ENCODE results near the gene CNOT4.
"Not testable (repeated sequence)": the region's sequence is repeated elsewhere in the genome, so short reads cannot be mapped to it uniquely, and the experiment has no call there.

Gene CNOT4

DNA sequence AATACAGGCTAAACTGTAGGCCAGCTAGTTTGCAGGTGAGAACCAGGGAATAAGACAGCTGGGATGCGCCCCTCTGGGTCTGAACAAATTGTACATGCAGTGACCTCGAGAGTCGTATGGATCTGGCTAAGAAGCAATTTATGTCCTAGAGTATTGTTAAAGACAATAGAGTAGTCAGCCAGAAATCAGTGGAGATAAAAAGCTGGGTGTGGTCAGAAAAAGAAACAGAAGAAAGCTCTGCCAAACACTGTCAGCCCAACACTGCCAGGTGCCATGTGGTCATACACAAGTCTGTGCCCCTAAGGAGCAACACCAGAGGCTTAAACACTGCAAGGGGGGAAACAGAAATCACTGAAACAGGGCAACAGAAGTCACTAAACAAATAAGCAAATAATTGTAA, 62.2 kb downstream of the CNOT4 start:
- DNase-seq = no peak

DNA sequence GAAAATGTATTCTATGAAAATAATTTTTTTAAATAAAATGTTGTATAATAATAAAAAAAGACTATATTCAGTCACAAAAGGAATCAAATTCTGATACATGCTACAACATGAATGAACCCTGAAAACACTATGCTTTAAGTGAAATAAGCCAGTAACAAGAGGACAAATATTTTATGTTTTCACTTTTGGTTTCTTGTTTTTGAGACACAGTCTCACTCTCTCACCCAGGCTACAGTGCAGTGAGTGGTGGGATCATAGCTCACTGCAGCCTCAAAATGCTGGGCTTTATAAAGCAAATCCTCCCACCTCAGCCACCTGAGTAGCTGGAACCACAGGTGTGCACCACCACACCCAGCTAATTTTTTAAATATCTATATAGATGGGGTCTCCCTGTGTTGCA, 64.2 kb downstream of the CNOT4 start:
- DNase-seq = no peak

DNA sequence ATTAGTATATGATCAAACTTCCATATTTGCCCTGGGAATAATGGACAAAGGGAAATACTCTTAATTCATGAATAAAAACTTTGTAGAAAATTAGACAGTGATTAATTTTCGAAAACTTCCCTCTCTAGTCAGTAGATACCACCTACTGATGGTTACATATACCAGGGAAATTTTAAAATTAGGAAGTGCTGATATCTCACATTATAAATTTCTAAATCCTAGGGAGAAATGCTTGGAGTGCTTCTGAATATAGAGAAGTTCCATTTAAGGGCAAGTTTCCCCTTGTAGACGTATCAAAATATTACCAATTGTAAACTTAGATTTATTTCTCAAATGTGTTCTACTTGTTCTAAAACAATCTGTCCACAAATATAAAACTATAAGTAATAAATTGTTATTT, 64.6 kb downstream of the CNOT4 start:
- not testable (repeated sequence) for DNase-seq

DNA sequence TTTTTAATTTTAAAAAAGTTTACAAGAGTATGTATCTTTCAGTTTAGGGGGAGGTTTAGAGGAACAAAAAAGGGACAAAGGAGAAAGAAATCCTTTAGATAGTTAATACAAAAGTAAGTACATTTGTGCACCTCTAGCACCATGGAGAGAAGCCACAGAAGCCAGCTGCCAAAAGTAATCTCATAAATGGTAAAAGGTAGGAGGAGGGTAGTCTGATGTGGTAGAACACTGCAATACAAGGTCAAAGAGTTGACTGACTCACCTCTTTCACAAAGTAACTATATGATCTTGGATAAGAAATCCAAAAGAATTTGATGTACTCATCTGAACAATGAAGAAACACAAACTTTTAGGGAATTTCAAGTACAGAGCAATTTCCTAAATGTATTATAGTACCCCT, 68.1 kb downstream of the CNOT4 start:
- DNase-seq = no peak

DNA sequence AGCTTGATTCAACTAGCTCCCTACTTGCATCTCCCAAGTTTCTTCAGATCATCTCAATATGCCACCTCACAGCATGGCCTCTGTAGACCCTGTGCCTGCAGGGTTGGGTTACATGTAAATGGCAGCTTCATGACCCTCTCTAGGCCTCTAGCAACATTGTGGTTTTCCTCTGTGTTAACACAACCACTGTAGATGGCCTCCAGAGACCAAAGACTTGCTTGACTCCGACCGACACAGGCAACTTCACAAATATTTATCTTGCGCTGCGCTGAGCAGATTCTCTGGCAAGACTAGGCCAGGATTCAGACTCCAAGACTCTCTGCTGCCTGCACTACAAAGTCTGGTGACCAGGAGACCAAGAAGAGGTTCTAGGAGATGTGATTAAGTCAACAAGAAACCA, 75.9 kb downstream of the CNOT4 start:
- no peak for DNase-seq

DNA sequence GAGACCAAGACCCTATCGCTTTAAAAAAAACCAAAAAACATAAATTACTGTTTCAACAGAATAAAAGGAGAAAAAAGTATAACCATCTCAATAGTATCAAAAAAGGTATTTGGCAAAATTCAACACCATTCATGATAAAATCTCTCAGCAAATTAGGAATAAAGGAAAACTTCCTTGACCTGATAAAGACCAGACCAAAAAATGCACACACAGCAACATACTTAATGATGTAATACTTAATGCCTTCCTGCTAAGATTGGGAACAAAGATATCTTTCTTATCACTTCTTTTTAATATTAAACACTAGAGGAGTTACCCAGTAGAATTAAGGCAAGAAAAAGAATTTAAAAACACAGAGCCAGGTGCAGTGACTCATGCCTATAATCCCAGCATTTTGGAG, 79.3 kb downstream of the CNOT4 start:
- no peak for DNase-seq

DNA sequence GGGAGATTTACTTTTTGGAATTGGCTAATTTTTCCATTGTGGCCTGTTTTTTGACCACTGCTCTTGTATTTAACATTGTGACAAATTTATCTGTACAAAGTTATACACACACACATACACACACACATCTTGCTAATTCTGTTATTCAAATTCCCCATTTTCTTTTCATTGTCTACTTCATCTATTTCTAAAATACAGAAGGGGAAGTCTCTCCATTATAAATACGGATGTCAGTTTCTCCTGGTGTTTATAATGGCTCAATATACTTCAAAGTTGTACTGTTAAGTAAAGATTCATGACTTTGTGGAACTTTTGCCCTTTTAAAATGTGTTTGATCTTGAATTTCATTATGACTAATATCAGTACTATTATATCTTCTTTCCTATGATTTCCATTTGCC, 81.0 kb downstream of the CNOT4 start:
- no peak for DNase-seq

DNA sequence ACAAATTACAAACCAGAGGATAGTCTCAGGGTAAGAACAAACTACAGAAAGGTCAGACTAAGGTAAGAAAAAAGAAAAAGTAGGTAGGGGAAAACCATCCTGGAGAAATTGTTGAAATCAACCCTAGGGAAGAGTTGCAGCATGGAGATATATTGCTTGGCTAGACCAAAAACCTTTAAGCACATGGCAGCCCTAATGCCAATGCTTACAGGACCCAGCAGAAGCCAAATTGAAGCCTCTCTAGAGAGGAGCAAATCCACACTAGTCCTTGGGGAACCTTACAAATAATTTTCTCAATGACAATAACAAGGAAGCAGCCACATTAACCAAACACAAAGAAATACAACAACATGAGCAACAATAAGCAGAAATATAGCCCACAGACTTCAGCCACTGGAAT, 81.9 kb downstream of the CNOT4 start:
- no peak for DNase-seq

DNA sequence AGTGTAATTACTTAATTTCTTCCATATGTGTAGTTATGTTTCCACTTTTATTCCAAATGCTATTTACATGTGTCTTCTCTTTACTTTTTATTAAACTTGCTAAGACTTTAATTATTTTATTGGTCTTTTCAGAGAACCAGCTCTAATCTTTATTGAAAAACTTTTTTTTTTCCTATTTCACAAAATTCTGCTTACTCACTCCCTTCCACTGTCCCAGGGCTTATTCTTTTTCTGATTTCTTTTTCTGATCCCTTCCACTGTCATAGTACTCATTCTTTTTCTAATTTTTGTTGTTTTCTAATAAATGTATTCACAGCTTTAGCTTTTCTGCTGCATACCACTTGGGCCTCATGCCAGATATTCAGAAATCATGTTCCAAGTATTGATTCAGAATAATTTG, 82.7 kb downstream of the CNOT4 start:
- DNase-seq = no peak

DNA sequence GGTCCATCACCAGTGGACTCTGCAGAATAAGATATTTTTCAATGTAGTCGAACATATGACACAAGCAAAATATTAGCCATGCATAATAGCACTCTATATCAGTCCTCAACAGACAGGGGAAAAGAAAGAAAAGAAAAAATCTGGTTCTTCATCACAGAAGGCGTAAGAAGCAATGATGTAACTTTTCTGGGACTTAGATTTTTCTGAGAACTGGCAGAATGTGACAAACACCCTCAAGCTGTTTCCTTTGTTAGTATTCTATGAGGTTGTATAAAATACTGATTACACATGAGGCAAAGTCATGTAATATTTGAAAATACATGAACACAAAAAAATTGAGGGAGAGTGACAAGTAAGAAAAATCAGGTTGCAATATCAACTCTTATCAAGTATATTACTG, 84.9 kb downstream of the CNOT4 start:
- DNase-seq = no peak

DNA sequence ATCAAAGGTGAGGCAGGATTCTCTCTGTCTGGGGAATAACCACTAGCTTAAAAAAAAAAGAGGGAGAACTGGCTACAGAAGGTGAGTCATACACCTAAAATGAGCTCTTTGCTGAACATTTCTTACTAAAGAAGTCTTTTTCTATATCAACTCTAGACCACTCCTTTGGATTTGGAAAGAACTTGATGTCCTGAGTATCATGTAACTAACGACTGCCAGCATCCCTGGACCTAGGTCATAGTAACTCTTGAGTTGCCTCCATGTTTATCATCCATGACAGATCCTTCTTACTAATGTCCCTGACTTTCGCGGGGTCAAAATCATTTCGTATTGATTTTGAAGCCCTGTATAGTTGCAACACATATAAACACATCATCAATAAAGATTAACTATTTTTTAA, 89.1 kb downstream of the CNOT4 start:
- no peak for DNase-seq

DNA sequence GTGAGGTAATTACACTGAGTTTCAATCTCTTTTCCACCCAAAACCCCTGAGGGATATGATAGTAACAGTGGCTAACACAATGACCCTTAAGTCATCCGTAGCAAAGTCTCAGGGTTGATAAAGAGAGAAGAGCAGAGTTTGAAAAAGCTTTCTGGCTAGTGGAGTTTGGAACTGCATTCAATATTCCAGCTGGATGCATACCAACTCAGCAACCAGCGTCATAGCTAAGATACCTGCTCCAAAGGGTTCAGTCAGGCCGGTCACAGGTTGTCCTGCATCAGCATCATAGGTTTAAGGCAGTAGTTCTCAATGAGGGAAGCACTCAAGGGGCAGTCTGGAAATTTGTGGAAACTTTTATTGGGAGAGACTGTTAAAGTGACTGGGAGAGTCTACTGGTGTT, 93.5 kb downstream of the CNOT4 start:
- DNase-seq = no peak

DNA sequence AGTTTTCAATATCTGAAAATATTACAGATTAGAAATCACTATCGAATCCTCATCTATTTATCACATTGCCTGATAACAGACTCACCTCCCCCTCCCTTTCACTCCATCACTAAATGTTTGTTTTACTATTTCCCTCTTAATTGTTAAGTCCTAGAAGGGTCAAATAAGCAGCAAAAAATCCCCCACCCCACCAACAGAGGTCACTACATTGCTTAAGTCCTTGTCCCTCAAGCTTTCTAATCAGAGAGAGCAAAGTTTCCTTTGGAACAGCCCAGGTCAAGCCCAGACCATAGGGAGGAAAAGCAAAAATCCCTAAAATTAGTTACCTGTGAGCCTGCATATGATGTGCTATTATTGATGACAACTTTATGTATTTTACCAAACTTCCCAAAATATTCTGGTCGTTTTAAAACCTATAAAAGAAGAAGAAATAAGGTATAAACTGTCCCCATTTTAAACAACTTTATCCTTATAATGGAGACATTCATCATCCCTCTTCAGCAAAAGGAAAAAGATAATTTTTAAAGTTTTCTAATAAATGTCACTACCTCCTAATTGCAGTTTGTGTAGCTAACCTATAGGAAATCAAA, 95.0 kb downstream of the CNOT4 start:
- no peak for DNase-seq

DNA sequence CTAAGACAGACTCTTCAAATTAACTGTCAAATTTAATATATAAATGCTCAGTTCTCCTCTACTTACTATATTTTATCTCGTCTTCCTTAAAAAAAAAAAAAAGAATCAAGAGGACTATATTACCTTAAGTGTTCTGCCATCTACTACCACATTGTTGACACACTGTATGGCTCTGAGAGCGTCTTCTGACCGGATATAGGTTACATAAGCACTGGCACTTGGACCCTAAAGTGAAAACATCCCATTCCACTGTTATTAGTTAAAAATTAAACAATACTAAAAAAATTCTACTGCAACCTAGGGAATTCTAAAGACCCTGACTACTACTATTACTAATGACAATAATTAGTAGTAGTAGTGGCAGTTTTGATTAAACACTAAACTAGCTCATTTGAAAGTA, 95.7 kb downstream of the CNOT4 start:
- DNase-seq = no peak

DNA sequence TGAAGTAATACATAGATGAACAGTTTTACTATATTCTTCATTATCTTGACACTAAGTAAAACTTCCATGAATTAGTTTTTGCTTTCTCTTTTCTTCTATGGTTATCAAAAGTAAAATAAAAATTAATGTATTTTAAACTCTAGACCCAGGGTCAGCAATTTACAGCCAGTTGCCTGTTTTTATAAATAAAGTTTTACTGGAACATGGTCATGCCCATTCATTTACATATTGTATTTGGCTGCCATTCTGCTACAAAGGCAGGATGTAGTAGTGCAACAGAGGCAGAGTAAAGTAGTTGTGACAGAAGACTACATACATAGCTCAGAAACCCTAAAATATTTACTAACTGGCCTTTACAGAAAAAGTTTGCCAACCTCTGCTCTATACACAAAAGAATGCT, 98.8 kb downstream of the CNOT4 start:
- no peak for DNase-seq

DNA sequence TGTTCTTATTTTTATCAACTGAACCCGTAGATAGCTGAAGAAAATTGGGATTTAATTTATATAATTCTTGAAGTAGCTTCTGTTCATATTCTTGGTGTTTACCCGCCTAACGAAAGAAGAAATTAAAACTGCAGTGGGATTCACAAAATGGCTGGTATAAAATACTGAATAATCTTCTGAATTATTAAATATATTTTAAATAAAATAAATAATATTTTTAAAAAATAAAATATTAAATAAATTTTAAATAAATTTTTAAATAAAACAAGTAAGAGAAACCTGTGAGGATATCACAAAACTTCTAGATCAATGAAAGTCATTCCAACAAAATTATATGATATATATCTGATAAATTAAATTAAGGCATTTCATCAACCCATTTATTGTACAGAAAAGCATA, 99.4 kb downstream of the CNOT4 start:
- DNase-seq = no peak

DNA sequence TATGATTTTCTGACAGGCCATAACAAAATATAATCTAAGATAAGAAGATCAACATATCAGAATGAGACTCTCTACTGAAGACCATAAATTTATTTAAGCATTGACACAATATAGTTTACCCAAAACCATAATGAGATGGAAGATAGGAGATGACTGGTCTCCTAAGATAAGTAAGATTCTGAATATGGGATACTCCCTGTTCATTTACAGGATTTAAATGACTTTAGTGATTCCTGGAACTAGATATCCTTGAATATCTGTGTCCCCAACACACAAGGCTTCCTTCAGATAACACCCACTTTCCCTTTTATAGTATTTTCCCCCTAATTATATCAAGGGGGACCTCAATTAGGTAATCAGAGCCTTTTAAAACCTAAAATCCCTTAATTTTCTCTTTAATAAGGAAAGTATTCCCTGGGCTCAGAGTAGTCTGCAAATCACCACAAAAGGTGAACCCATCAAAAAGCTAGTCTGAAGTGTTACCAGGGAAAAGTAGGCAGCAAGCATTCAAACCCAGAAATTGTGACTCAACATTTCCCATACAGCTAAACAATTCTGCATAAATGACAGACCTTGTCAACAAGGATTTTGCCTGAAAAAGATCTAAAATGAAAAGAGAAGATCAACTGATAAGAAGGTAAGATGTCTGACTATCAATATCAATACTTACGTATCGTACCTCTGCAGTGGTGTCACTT, 99.9 kb downstream of the CNOT4 start:
- DNase-seq = no peak

DNA sequence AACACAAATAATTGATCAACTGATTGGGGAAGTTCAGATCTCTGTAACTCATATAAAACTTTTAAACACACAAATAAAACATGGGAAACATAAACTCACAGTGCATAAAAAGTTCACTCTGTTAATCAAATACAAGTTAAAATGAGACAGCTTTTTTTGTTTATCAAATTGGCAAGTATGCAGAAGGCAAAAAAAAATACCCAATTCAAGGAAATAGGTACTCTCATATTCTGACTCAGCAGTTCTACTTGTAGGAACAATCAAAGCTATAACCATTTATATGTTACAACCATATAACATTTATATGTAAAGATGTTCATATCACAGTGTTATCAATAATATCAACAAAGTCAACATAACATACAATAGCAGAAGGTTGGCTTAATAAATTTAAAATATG, 102.0 kb downstream of the CNOT4 start:
- no peak for DNase-seq

DNA sequence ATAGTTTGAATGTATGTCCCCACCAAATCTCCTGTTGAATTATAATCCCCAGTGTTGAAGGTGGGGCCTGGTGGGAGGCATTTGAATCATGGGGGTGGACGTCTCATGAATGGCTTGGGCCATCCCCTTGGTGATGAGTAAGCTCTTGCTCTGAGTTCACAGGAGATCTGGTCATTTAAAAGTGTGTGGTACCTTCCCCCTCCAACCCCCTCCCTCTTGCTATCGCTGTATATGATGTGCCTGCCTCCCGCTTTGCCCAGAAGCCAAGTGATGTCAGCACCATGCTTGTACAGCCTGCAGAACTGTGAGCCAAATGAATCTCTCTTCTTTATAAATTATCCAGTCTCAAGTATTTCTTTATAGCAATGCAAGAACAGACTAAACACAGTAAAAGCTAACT, 103.0 kb downstream of the CNOT4 start:
- DNase-seq = no peak

DNA sequence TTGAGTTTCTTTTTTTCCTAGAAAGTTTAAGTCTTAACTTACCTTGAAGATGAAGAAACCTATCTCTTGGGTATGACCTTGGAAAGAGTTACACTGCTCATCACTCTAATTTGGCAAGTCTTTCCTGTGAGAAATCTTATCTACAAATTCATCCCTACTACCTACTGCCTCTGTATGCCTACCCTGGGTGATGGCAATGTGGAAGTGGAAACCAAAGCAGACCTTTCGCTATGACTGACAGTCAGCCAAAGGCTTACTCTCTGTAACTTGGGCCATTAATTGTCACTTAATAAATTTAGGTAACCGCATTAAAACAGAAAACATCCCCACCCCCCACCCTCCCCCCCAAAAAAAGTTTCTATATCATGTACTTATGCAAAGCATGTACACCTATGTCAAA, 103.9 kb downstream of the CNOT4 start:
- no peak for DNase-seq

DNA sequence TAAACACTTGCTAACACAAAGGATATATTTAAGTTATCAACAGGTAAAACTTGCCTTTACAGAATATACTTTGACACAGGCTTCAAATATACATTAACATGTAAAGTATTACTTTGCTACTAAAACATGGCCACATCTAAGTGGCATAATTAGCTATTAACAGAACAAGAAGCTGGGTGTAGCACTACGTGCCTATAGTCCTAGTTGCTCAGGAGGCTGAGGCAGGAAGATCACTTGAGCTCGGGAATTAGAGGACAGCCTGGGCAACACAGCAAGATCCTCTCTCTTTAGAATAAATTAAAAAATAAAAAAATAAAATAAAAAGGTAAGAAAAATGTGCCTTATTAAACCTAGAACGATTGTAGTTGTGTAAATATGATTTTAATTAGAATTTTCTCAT, 106.6 kb downstream of the CNOT4 start:
- DNase-seq = no peak

DNA sequence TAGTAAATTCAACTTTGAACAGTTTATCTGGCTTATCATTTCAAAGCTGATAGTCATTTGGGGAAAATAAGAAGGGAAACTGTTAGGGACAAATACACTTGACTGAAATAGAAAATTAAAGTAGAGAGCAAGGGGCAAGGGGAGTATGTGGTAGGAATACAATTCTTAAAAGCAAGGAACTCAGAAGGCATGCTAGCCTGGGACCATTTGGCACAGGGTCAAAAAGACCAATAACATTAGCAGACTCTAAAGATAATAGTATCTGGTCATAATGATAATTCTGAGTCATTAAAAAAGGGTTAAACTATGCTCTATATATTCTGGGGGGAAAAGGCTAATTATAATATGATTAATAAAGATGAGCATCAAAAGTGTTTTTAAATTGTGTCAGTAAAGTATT, 112.2 kb downstream of the CNOT4 start:
- no peak for DNase-seq

DNA sequence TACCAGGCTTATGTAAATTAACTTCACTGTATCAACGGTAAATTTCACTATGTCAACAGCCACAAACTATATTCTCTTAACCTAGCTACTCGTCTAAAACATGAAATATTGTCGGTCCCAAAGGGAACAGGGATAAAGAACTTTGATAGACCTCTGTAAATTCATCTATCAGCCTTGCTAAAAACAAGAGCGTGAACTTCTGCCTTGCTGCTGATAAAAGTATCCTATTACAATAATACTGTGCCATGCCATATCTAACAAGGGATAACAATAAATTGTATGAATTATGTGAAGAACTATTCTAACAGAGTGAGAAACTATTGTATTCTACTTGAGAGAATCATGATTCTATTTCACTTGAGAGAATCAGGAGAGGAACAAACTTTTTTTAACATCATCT, 117.2 kb downstream of the CNOT4 start:
- no peak for DNase-seq

DNA sequence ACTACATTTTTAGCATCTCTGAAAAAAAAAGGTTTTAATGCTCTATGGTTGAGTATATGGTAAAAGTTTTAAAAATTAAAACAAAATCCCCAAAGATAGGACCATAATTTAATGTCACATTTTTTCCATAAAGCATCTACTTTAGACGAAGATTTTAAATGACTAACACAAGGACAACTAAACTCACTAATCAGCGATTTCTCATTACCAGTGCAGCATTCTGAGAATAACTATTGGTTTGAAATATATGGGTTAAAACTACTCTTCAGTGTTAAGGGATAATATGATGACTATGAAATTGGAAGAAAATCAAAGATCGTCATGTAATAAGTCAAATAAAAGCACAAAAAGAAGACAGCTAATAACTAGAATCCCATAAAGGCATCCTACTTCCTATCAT, 118.4 kb downstream of the CNOT4 start:
- DNase-seq = no peak

DNA sequence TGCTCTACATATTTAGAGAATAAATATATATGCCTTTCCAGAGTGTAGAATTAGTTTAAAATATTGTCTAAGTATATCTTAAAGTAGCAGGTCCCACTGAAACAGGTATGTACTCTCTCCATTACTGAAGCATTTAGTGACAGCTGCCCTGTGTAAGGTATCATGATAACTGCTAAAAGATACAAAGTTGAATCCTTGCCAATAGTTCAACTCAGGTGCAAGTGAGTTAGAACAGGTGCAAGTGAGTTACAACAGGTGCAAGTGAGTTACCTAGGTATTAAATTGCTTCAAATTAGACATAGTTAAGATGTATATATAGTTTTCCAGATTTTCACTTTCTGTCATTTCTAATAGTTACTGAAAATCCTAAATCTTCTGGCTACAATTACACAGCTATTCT, 119.1 kb downstream of the CNOT4 start:
- DNase-seq = no peak

Measured in NCI-H1048 (cell line).